SIG-M5 treated with dmso at 0.1 percent for 504 hours (cell line): ENCODE results near the gene ESYT2.

Source experiments
- DNase-seq: peaks from one replicate; lab custom pipeline; 2025; ENCODE audit not compliant: unreplicated experiment; lab: John Stamatoyannopoulos, UW

ESYT2 gene

DNA sequence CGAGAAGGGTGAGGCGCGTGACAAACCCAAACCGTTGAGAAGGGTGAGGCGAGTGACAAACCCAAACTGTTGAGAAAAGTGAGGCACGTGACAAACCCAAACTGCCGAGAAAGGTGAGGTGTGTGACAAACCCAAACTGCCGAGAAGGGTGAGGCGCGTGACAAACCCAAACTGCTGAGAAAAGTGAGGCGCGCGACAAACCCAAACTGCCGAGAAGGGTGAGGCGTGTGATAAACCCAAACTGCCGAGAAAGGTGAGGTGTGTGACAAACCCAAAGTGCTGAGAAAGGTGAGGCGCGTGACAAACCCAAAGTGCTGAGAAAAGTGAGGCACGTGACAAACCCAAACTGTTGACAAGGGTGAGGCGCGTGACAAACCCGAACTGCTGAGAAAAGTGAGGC lies 25.0 kb downstream of the ESYT2 start:
- no peak for DNase-seq

DNA sequence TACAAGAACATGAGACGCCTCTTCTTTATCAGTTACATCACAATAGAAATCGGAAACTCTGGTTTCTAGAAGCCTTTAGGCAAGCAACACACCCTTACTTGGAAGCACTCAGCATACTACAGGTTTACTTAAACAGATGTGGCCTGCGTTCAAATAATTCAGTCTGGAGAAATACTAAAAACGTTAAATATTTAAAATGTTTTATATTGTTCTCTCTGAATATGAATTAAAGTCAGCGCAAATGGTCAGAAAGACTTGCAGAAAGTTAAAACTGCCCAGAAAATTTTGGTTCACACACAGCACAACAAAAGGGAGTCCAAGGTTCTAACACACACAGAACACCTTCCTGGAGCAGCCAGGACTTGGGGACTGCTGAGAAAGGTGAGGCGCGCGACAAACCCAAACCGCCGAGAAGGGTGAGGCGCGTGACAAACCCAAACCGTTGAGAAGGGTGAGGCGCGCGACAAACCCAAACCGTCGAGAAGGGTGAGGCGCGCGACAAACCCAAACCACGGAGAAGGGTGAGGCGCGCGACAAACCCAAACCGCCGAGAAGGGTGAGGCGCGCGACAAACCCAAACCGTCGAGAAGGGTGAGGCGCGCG lies 25.8 kb downstream of the ESYT2 start:
- DNase-seq: no peak

GRCh38 chr7:158802535-158803366 lies 26.6 kb downstream of the ESYT2 start:
- DNase-seq: peak; percentile 43

DNA sequence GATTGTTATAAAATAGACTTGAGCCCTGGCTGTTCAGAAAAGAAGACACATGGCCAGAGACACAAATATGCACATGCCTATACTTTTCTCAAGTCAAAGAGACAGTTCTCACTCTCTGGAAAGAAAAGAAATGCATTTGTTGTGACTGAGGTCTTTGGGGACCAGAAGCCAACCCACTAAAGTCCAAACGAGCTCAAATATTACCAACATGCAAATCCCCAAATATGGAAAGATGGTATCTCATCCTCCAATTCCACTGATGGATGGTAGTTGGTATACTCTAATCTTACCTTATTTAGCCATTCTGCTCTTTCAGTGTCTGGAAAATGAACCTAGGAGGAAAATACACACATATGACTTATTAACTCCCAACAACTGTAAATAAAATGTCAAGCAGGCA lies 30.6 kb downstream of the ESYT2 start:
- DNase-seq: no peak

DNA sequence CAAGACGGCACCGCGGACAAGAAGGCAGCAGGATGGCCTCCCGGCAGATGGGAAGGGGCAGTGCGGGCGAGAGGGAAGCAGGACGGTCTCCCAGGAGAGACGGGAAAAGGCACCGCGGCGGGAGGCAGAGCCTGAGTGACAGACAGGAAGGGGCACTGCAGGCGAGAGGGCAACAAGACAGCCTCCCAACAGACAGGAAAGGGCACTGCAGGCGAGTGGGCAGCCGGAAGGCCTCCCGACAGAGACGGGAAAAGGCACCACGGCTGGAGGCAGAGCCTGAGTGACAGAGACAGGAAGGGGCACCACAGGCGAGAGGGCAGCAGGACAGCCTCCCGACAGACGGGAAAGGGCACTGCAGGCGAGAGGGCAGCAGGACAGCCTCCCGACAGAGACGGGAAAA lies 32.6 kb downstream of the ESYT2 start:
- no peak for DNase-seq

- DNase-seq: no peak
These were observed 34.0 kb downstream of the ESYT2 start for GRCh38 chr7:158795272-158795671.

GRCh38 chr7:158791107-158791506 lies 38.2 kb downstream of the ESYT2 start:
- DNase-seq: no peak

DNA sequence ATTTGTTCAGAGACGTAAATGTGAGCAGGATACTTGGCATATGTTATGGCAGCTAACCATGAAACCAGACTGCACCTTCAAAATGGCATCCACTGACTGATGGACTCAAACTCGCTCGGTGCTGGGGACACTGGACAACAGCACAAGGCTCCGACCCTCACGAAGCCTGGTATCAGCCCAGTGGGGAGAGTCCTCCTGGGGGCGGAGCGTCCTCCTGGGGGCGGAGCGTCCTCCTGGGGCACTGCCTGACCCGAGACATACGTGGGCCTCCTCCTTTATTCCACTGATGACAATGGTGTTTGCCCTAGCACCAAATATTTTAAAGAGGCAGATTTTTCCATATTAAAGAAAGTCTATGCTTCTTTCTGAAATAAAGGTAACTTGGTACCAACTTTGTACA lies 39.5 kb downstream of the ESYT2 start:
- no peak for DNase-seq

DNA sequence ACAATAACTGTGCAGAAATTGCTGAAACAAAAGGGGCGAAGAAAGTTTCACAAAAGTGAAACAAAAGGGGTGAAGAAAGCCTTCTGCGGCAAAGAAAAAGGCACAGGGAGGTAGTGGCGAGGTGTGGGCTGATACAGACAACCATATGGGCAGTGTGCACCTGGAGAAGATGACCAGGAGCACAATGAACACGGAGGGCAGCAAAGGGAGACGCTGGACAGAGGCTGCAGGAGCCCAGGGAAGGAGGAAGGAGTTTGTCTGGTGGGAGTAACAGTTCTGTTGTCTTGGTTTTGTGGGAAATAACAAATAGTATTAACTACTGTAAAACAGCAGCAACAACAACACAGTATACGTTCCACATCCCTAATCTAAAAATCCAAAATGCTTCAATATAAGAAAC lies 42.4 kb downstream of the ESYT2 start:
- no peak for DNase-seq

- no peak for DNase-seq
These were observed 45.0 kb downstream of the ESYT2 start for GRCh38 chr7:158784270-158784669.

DNA sequence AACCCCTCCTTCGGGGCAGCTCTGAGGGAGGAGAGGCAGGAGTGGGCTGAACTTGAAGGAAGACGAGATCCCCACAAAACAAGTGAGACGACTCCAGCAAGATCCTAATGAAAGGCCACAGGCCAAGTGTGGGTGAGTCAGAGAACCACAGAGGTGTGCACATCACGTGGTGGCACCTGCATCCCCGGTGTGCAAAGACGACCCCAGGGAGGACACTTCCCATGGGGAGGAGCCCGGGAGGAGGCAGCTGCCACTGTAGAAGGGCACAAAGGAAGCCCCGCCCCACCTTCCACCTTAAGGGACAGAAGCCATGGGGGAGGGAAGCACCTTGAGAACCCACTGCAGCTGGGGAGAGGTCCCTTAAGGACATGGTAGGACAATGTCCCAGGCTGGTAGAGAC lies 45.7 kb downstream of the ESYT2 start:
- DNase-seq: no peak

- DNase-seq: no peak
These were observed 46.4 kb downstream of the ESYT2 start for GRCh38 chr7:158782761-158783401.

DNA sequence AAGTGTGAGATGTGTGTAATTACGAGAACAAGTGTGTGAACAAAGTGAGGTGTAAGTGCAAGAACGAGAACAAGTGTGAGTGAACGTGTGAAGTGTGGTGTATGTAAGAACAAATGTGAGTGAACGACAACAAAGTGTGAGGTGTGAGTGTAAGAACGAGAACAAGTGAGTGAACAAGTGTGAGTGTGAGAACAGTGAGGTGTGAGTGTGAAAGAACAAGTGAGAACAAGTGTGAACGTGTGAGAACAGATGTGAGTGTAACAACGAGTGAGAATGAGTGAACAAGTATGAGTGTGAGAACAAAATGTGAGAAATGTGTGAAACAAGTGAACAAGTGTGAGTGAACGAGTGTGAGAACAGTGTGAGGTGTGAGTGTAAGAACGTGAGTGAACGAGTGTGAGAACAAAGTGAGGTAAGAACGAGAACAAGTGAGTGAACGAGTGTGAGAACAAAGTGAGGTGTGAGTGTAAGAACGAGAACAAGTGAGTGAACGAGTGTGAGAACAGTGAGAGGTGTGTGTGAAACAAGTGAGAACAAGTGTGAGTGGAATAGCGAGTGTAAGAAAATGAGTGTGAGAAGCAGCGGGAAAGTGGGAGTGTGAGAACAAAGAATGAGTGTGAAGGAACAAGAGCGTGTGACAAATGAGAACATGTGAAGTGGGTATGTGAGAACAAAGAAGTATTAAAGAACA lies 47.2 kb downstream of the ESYT2 start:
- no peak for DNase-seq

DNA sequence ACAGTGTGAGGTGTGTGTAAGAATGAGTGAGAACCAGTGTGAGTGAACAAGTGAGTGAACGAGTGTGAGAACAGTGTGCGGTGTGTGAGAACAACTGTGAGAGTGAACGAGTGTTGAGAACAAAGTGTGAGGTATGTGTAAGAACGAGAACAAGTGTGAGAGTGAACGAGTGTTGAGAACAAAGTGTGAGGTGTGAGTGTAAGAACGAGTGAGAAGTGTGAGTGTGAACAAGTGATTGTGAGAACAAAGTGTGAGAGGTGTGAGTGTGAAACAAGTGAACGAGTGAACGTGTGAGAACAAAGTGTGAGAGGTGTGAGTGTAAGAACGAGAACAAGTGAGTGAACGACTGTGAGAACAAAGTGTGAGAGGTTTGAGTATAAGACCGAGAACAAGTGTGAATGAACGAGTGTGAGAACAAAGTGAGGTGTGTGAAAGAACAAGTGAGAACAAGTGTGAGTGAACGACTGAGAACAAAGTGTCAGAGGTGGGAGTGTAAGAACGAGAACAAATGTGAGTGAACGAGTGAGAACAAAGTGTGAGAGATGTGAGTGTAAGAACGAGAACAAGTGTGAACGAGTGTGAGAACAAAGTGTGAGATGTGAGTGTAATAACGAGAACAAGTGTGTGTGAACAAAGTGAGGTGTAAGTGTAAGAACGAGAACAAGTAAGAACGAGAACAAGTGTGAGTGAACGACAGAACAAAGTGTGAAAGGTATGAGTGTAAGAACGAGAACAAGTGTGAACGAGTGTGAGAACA lies 47.9 kb downstream of the ESYT2 start:
- DNase-seq: no peak

- DNase-seq: no peak
These were observed 50.0 kb downstream of the ESYT2 start for GRCh38 chr7:158779061-158780000.

- DNase-seq: no peak
These were observed 50.8 kb downstream of the ESYT2 start for GRCh38 chr7:158778471-158778870.

DNA sequence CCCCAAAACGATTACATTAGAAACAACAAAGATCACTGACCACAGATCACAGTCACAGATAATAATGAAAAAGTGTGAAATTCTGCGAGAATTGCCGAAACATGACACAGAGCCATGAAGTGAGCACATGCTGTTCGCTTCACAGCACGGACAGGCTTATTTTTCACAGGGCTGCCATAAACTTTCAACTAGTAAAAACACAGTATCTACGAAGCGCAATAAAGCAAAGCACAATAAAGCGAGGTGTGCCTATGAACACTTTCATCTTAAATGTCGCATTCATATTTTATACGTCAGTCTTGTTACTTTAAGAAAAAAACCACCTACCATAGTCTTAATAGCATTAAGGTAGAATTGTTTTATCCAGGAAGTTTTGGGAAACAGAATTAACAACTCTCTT lies 51.5 kb downstream of the ESYT2 start:
- no peak for DNase-seq

DNA sequence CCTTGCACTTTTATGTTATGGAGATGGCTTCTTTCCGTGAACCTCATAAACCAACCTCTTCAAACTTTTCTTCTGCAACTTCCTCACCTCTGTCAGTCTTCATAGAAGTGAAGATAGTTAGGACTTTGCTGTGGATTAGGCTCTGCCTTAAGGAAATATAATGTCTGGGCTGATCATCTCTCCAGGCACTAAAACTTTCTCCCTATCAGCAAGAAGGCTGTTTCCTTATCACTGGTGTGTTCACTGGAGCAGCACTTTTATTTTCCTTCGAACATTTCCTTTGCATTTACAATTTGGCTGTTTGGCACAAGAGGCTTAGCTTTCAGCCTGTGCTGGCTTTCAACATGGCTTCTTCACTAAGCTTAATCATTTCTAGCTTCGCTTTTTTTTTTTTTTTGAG lies 52.8 kb downstream of the ESYT2 start:
- DNase-seq: no peak

DNA sequence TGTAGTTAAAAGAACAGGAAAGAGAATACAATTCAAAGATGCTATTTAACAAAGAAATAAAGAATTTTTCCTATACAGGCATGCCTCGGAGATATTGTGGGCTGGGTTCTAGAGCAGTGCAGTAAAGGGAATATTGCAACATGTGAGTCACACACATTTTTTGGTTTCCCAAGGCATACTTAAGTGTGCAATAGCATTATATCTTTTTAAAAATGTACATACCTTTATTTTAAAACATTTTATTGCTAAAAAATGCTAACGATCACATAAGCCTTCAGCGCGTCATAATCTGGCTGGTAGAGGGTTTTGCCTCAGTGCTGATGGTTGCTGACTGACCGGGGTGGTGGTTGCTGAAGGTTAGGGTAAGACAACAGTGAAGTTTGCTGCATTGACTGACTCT lies 54.4 kb downstream of the ESYT2 start:
- no peak for DNase-seq

DNA sequence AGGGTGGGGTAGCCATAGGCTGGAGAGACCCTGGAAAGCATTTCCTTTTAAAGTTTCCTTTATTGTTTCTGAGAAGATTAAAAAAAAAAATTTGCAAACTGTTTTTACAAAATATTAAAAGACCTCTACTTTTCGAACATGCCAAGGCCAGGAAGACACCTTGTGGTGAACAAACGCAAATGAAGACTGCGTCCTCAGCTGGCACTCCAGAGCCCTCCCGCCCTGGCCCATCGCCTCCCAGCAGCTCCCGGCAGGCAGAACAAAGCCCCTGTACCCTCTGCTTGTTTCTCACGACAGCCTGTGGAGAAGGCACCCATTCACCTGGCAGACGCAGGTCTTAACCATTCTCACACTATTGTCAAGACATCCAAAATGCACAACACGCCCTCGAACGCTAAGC lies 56.4 kb downstream of the ESYT2 start:
- DNase-seq: no peak
